Upper lobe of left lung (tissue), 4 donors: Measurements from ENCODE around the gene CRTC3.

Experiments
- CTCF ChIP-seq, 6 experiments: fragments of 450-650 bp in 4 of 6; fragments of 200-600 bp in 2 of 6; sonication (generic) in 2 of 6; IDR thresholded peaks; one replicate each; pipeline ENCODE4 v1.5.1; 2016 to 2019; ENCODE audit warnings: antibody characterized with exemption in 6 of 6
- POLR2AphosphoS5 ChIP-seq, 2 donors: sonication (generic); formaldehyde crosslinking; IDR thresholded peaks; one replicate each; pipeline ENCODE4 v1.5.1; 2017; ENCODE audit warnings: antibody characterized with exemption in 2 of 2

GRCh38 chr15:90633360-90633759, 103.6 kb downstream of the CRTC3 start:
- no peak for TF ChIP-seq CTCF (IDR thresholded peaks at IDR 0.05)
- no peak for TF ChIP-seq POLR2AphosphoS5 (IDR thresholded peaks at IDR 0.05)
